ENCODE measurements around the gene COL13A1.

The COL13A1 gene

GRCh38 chr10:69826789-69827554, 25.3 kb downstream of the COL13A1 start:
- no peak for DNase-seq (ENCODE audit: low read depth)
- TF ChIP-seq CTCF (conservative IDR thresholded peaks at IDR 0.05; ENCODE audit: low read depth, low read length) = peak; percentile 13
- no peak overlapping the region for H3K4me3 ChIP-seq (ENCODE audit: low read length)

DNA sequence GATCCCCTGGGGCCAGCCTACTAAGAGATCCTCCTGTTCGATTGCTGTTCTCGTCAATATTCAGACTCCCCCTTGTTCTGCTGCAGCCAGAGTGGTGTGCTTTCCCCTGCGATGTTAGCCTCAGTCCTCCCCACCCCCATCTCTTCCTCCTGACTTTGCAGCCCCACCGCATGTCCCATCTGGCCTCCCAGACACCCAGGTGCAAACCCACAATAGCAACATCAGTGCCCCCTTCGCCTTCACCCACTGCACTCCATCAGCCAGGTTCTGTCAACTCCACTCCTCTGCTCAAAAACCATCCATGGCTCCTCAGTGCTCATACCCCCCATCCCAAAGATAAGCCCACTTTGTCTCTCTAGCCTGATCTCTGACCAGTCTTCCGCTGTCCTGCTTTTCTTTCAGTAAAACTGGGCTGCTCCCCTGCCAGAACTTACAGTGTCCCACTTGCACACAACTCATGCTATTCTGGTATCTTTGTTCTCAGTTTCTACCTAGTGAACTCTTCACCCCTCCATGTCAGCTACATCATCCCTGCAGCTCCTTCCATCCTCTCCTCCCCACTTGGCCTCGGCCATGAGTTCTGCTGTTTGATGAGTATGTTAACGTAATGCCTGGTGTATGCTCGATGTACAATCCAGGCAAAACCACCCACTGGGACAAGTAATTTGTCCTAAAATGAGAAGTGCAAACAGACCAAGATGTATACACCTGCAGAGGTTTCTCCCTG, 26.6 kb downstream of the COL13A1 start:
- no peak for TF ChIP-seq CTCF (conservative IDR thresholded peaks at IDR 0.05; ENCODE audit: low read depth, low read length)
- no peak for DNase-seq (ENCODE audit: low read depth)
- no peak overlapping the region for H3K4me3 ChIP-seq (ENCODE audit: low read length)

DNA sequence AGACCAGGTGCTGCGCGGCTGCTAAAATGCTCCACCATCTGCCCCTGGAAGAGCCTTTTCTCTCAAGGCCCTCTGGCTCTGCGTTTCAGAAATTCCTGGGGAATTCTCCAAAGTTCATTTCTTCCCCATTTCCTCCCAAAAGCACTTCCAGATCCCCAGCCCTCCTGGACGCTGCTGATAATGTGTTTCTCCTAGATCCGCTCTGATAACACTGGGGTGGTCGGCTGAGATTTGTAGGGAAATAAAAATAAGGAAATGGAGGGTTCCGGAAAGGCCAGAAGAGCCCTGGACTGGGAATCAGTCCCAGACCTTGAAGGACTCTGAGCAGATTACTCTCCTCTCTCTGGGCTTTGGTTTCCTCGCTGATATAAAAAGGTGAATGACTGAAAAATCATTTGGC, 28.1 kb downstream of the COL13A1 start:
- no peak for DNase-seq (ENCODE audit: low read depth)
- no peak overlapping the region for H3K4me3 ChIP-seq (ENCODE audit: low read length)
- no peak for TF ChIP-seq CTCF (conservative IDR thresholded peaks at IDR 0.05; ENCODE audit: low read depth, low read length)

- DNase-seq (ENCODE audit: low read depth) = no peak
- no peak for TF ChIP-seq CTCF (conservative IDR thresholded peaks at IDR 0.05; ENCODE audit: low read depth, low read length)
- no peak overlapping the region for H3K4me3 ChIP-seq (ENCODE audit: low read length)
These were observed 29.6 kb downstream of the COL13A1 start for GRCh38 chr10:69831231-69831855.

GRCh38 chr10:69835233-69835632, 33.5 kb downstream of the COL13A1 start:
- H3K4me3 ChIP-seq (ENCODE audit: low read length) = no peak overlapping the region
- no peak for DNase-seq (ENCODE audit: low read depth)
- TF ChIP-seq CTCF (conservative IDR thresholded peaks at IDR 0.05; ENCODE audit: low read depth, low read length) = no peak

DNA sequence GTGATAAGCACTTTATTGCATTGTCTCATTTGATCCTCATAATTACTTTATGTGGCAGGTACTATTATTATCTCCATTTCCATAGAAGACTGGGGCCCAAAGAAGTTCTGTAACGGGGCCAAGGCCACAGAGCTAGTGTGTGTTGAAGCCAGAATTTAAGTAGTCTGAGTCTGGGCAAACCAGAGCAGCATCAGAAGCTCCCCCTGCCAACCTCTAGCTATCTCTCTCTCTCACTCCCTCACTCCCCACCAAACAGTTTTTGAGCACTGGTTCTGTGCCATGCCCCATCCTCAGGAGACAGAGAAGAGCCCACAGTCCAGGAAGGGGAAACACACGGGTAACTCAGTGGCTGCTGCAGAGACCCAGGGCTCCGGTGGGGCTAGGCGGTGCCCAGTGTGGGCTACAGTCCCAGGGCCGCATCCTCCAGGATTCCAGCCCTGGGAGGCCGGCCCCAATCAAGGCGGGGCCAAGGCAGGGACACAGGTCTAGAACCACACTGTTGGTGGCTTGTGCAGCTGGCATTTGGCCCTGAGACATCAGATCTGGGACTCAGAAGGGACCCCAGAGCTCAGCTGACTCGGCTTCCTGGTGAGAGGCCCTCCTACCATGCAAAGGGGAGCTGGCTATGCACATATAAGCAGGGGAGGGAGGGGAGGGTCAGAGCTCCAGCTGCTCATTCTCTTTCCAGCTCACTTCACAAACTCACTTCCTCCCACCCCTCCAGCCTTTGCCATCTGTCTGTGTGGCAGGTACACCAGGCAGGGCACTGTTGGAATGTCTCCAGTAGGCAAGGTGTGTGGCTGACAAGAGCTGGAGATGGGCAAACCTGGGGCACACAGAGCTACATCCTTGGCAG, 34.4 kb downstream of the COL13A1 start:
- no peak overlapping the region for H3K4me3 ChIP-seq (ENCODE audit: low read length)
- no peak for TF ChIP-seq CTCF (conservative IDR thresholded peaks at IDR 0.05; ENCODE audit: low read depth, low read length)
- DNase-seq (ENCODE audit: low read depth) = no peak

All from retinal pigment epithelial cell (primary cell).